Erythroblast (primary cell): ENCODE data around the gene MOBP.

Source experiments
- GATA1 ChIP-seq: IDR thresholded peaks from 2 replicates; pipeline ENCODE4 v1.6.1; 2011; ENCODE audit warnings: low read depth, mild to moderate bottlenecking, control low read depth, low read length, moderate library complexity
- POLR2A ChIP-seq: IDR thresholded peaks from 2 replicates; pipeline ENCODE4 v1.6.1; 2011; ENCODE audit warnings: mild to moderate bottlenecking, low read length

- TF ChIP-seq POLR2A (no peak), GATA1 (no peak)
Measured at GRCh38 chr3:39528844-39529243, 61.4 kb downstream of the MOBP start.
